AML-193 (cell line): ENCODE results near the gene NELFE.
"Not testable (repeated sequence)": the region's sequence is repeated elsewhere in the genome, so short reads cannot be mapped to it uniquely, and the experiment has no call there.

Experiments
- DNase-seq, 2 experiments: peaks; one replicate each; lab custom pipeline; 2025; lab: John Stamatoyannopoulos, UW

Gene NELFE, protein sequence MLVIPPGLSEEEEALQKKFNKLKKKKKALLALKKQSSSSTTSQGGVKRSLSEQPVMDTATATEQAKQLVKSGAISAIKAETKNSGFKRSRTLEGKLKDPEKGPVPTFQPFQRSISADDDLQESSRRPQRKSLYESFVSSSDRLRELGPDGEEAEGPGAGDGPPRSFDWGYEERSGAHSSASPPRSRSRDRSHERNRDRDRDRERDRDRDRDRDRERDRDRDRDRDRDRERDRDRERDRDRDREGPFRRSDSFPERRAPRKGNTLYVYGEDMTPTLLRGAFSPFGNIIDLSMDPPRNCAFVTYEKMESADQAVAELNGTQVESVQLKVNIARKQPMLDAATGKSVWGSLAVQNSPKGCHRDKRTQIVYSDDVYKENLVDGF

DNA sequence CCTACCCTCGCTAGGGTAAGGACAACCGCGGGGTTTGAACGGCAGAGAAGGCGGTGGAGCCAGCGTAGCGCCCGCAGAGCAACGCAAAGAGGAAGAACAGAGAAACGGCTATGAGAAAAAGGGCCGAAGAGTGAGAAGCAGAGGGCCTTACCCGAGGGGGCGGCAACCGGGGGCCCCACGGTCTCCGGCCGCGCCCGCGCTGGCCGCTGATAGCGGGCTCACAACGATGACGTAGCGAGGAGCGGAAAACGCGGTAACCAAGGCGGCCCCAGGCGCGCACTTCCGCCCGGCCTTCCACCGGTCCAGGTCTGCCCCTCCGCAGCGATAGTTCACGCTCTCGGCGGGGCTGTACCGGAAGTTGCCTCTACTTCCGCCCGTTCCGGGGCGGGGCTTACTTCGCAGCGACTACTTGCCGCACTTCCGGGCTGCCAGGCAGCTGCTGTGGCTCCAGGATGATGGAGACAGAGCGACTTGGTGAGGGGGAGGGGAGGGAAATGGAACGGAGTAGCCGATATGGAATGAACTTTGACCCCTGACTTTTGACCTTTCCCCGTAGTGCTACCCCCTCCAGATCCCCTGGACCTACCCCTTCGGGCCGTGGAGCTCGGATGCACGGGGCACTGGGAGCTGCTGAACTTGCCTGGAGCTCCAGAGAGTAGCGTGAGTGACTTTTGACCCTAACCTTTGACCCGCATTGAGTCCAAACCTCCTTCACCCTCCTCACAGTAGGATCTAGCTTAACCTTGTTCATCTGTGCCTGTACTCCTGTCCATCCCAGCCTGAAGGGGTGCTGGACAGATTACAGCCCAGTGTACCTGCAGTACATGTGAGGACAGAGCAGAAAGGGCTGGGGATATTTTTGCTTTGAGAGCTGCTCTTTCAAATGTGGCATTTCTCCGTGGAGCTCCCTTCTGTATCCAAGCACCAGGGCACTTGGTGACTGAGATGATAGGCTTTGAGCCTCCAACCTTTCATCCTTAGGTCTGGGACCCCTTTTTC lies at the start of gene NELFE, which contains the start of gene SKIC2:
NELFE (minus strand) TSS at position 231 of the 999 bp plus-strand sequence. CDS start 525 bp downstream, outside the sequence.
SKIC2 (plus strand) TSS at position 435 of the 999 bp plus-strand sequence; CDS start at position 453, 18 bp downstream.
- DNase-seq: peak; percentile 99

DNA sequence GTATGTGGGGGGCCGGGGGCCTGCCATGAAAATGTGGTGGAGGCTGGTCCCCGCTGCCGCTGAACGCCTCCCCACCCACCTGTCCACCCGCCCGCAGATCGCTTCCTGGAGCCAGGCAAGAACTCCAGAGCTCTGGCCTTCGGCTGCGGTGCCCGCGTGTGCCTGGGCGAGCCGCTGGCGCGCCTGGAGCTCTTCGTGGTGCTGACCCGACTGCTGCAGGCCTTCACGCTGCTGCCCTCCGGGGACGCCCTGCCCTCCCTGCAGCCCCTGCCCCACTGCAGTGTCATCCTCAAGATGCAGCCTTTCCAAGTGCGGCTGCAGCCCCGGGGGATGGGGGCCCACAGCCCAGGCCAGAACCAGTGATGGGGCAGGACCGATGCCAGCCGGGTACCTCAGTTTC lies 49.3 kb upstream of the NELFE start:
- not testable (repeated sequence) for DNase-seq

DNA sequence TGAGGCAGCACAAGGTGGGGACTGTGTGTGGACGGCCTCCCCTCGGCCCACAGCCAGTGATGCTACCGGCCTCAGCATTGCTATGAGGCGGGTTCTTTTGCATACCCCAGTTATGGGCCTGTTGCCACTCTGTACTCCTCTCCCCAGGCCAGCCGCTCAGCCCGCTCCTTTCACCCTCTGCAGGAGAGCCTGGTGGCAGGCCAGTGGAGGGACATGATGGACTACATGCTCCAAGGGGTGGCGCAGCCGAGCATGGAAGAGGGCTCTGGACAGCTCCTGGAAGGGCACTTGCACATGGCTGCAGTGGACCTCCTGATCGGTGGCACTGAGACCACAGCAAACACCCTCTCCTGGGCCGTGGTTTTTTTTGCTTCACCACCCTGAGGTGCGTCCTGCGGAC lies 48.3 kb upstream of the NELFE start:
- DNase-seq: not testable (repeated sequence)

DNA sequence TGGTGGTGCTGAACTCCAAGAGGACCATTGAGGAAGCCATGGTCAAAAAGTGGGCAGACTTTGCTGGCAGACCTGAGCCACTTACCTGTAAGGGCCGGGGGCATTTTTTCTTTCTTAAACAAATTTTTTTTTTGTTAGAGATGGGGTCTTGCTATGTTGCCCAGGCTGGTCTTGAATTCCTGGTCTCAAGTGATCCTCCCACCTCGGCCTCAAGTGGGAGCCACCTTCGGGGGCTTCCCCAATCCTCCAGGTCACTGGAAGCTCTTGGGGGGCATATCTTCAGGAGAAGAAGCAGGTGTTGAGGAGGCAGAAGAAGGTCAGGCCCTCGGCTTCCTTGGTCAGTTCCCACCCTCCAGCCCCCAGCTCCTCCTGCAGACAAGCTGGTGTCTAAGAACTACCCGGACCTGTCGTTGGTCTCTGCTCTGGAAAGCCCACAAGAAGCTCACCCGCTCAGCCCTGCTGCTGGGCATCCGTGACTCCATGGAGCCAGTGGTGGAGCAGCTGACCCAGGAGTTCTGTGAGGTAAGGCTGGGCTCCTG lies 47.3 kb upstream of the NELFE start:
- DNase-seq: not testable (repeated sequence)

DNA sequence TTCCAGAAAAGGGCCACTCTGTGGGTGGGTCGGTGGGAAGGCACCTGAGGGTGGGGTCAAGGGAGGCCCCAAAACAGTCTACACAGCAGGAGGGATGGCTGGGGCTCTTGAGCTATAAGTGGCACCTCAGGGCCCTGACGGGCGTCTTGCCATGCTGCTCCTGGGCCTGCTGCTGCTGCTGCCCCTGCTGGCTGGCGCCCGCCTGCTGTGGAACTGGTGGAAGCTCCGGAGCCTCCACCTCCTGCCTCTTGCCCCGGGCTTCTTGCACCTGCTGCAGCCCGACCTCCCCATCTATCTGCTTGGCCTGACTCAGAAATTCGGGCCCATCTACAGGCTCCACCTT lies 46.7 kb upstream of the NELFE start:
- DNase-seq: not testable (repeated sequence)

DNA sequence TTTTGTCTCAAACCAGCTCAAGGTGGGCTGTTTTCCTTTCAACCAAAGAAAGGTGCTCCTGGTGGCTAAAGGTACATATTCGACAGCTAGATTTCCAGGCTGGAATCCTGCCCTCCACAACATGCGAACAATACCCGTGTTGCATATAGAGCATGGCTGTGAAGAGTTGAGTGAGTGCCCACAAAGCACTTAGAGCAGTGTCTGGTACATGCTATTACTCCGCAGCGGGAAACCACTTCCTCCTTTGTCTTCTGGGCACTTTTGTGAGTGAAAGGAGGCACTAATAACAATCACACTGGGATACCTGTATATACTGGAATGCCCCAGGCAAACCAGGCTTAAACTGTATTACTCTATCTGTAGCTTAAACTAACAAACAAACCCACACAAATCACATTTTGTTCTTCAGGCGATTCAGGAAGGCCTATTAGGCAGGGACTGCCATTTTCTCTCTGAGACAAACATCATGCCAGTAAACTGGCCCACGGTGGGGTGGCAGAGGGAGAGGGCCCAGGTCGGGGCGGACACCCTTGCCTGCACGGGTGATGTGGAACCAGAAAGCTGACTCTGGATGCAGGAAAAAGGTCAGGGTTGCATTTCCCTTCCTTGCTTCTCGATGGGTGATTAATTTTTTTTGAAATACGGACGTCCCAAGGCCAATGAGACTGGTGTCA lies 46.2 kb upstream of the NELFE start:
- not testable (repeated sequence) for DNase-seq

DNA sequence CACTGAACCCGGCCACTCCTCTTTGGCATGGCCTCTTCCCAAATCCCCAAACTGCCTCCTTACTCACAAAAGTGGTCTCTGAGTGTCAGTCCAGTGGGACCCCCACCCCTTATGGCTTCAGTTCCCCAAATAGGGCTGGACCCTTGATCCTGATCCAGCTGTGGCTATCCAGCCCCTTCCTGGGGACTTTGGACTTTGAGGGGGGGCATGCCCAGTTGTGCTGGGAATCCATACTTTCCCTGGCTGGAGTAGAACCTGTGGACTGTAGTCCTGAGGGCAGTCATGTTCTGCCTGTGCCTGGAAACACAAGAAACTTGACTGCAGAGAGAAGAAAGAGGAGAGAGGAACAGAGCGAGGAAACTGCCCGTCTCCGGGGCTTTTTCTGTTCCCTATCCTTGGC lies 45.6 kb upstream of the NELFE start:
- not testable (repeated sequence) for DNase-seq

DNA sequence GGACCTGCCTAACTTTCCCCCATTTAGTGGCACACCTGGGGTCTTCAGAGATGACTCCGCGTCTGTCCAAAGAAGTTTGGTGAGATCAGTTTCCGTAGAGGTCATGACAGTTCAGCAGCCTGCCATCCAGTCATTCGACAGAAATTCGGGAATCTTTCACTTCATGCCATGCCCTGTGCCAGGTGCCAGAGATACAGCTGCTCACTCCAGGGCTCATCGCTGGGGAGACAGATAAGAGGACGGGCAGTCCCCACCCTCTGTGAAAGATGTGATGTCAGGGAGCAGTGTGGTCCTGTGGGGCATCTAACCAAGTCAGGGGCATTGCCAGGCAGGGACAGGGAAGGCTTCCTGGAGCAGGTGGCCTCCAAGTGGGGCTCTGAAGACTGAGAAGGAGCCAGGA lies 44.5 kb upstream of the NELFE start:
- DNase-seq: not testable (repeated sequence)

DNA sequence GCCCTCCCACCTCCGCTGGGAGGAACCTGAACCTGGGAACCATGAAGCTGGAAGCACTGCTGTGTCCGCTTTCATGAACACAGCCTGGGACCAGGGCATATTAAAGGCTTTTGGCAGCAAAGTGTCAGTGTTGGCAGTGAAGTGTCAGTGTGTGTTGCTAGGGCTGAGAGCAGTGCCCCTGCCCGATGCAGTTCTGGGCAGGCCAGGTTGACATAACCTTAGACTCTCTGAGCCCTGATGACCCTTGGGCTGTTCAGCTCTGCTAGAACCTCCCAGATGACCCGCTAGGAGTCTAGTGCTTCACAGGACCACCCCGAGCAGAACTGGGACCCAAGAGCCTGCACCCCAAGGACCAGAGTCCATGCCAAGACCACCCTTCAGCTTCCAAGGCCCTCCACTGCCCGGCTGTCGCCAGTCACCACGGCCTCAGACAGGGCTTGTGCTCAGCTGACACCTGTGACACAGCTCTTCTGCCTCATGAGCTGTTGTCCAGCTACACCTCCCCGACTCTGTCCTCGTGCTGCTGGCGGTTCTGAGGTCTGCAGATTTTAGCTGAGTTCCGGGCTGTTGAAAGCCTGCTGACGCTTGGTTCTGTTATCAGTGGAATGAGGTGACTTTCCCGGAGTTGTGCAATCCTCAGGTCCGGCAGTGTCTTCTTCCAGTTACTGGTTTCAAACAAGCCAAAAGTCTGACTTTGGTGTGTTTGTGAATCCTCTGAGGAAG lies 43.9 kb upstream of the NELFE start:
- DNase-seq: not testable (repeated sequence)

DNA sequence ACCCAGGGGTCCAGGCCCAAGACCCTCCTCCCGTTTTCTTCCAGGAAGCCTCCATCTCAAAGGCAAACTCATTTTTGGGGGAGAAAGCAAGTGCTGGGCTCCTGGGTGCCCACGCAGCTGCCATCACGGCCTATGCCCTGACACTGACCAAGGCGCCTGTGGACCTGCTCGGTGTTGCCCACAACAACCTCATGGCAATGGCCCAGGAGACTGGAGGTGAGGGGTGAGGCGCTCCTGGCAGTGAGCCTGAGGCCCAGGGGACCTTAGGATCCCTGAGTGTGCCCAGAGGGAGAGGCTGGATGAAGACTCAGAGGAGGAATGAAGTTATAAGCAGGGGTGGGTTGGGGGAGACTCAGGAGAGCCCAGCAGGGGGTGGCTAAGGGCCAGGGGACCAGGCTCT lies 37.6 kb upstream of the NELFE start:
- not testable (repeated sequence) for DNase-seq

DNA sequence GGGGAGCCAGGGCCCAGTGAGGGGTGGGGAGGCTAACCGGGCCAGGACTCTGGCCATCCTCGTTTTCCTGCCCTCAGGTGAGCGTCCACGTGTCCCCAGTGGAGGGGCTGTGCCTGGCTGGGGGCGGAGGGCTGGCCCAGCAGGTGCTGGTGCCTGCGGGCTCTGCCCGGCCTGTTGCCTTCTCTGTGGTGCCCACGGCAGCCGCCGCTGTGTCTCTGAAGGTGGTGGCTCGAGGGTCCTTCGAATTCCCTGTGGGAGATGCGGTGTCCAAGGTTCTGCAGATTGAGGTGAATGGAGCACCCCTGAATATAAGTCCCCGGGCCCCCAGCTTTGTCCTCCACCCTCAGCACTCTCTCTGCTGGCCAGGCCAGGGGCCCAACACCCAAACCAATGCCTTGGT lies 35.6 kb upstream of the NELFE start:
- not testable (repeated sequence) for DNase-seq

DNA sequence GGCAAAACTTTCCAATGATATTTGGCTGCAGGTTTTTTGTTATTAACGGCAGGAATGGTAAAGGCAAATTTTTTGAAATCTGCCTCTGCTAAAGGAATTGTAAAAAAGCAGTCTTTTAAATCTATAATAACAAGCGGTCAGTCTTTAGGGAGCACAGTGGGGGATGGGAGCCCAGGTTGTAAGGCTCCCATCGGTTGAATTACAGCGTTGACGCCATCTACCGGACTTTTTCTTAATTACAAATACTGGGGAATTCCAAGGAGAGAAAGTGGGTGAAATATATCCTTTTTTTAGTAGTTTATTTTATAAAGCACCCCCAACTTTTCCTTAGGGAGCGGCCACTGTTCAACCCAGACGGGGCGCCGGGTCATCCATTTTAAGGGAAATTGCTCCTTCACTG lies 30.6 kb upstream of the NELFE start:
- not testable (repeated sequence) for DNase-seq

DNA sequence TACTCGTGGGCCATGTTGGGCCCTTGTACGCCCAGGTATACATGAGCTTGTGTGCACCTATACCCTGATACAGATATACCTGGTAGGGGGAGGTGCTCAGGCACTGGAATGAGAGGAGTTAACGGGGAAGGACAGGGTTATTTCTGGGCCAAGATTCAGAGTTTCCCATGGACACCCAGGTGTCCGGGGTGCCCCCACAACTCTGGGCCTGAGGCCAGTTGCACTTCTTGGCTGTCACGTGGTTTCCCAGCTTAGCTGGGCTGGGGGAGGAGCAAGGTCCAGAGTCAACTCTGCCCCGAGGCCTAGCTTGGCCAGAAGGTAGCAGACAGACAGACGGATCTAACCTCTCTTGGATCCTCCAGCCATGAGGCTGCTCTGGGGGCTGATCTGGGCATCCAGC lies 23.0 kb upstream of the NELFE start, which contains the start of gene C4A:
C4A (plus strand) TSS at position 314 of the 400 bp plus-strand sequence; CDS start at position 365, 51 bp downstream.
- DNase-seq: not testable (repeated sequence)

DNA sequence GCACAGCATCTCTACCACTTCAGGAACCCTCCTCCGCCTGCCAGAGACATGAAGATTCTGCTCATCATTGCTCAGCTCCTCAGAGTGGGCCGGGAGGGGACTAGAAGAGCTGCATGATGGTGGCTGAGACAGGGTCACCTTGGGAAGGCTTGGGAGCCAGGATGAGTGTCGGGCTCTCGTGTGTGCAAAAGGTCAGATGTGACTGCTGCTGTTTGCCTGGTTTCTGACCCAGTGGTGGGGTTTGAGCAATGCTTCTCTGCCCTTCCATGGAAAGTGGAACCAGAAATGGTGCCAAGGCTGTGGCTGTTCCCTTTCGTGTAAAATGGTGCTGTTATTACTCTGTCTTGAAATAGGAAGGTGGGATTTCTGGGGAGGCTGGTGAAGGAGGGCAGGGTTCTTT lies 22.2 kb upstream of the NELFE start:
- DNase-seq: not testable (repeated sequence)

DNA sequence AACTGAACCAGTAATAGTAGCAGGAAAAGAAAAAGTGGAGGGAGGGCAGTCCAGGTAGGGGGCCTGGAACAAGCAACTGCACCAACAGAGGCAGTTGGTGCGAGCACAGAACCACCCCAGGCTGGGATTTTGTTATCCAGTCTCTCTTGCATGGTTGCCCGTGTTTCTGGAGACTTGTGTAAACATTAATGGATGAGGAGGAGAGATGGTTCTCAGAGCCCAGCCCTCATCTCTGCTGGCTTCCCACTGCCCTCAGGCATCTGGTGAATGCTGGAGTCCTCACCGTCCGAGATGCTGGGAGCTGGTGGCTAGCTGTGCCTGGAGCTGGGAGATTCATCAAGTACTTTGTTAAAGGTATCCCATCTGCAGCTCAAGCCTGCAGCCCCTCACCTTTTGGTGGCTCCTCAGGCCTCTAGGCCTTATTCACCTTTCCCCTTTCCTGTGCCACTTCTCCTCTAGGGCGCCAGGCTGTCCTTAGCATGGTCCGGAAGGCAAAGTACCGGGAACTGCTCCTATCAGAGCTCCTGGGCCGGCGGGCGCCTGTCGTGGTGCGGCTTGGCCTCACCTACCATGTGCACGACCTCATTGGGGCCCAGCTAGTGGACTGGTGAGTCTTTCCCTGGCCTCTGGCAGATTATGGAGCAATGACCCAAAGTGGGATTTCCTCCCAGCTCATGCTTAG lies 21.6 kb upstream of the NELFE start:
- DNase-seq: not testable (repeated sequence)

DNA sequence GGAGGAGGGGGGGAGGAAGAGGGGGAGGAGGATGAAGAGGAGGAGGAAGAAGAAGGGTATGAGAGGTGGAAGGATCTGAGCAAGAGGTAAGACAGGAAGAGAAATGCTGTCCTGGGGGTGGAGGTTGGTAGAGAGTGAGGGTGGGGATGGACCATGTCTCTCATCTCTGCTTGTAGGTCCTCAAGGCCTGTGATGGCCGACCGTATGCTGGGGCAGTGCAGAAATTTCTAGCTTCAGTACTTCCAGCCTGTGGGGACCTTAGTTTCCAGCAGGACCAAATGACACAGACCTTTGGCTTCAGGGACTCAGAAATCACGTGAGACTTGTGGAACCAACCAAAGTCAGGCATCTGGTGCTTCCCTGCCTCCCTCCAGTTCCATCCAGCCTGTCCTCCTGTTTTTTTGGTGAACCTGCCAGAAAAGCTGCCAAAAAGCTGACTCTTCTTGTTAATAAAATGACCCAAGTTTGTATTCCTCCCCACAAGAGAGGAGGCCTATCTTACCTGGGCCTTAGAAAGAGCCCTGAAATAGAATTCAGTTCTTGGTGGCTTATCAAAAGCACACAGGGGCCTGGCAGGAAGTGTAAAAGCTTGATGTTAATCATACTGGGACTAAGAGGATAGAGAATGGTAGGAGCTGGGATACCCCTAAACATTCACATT lies 20.6 kb upstream of the NELFE start:
- DNase-seq: no peak

DNA sequence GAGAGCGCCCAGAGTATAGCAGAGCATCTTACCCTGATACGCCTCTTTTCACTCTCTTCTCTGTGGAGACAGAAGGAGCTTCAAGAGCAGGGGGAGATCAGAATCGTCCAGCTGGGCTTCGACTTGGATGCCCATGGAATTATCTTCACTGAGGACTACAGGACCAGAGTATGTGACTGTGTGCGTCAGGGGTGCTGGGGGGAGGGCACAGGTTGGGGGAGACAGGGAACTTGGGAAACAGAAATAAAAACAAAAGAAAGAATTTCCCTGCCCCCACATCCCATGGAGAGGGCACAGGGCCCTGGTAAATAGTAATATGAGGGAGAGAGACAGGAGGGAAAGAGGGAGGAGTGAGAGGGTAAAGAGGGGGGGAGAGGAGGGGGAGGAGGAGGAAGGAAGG lies 20.1 kb upstream of the NELFE start:
- no peak for DNase-seq

DNA sequence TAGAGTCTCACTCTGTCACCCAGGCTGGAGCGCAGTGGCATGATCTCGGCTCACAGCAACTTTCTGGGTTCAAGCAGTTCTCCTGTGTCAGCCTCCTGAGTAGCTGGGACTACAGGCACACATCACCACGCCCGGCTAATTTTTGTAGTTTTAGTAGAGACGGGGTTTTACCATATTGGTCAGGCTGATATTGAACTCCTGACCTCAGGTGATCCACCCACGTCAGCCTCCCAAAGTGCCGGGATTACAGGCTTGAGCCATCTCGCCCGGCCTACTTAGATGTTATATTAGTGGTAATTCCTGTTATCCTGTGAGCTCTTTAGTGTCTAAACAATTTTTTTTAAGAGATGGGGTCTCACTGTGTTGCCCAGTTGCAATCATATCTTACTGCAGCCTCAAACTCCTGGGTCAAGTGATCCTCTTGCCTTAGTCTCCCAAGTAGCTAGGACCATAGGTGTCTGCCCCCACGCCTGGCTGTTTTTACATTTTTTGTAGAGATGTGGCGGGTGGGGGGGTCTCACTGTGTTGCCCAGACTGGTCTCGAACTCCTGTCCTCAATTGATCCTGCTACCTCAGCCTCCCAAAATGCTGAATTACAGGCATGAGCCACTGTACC lies 19.2 kb upstream of the NELFE start:
- no peak for DNase-seq

DNA sequence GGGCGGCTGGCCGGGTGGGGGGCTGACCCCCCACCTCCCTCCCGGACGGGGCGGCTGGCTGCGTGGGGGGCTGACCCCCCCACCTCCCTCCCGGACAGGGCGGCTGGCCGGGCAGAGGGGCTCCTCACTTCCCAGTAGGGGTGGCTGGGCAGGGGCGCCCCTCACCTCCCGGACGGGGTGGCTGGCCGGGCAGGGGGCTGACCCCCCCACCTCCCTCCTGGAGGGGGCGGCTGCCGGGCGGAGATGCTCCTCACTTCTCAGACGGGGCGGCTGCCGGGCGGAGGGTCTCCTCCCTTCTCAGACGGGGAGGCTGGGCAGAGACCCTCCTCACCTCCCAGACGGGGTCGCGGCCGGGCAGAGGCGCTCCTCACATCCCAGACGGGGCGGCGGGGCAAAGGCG lies 17.3 kb upstream of the NELFE start:
- DNase-seq: not testable (repeated sequence)
